GM19467 (cell line): ENCODE measurements around the gene ADH1A.
"Not testable (repeated sequence)": the region's sequence is repeated elsewhere in the genome, so short reads cannot be mapped to it uniquely, and the experiment has no call there.

Experiments
- ATAC-seq: cut with Tn5 transposase; IDR thresholded peaks from one replicate; pipeline ENCODE4 v1.9.1; 2021; ENCODE audit warnings: mild to moderate bottlenecking, moderate library complexity; ENCODE audit not compliant: unreplicated experiment

Gene ADH1A

DNA sequence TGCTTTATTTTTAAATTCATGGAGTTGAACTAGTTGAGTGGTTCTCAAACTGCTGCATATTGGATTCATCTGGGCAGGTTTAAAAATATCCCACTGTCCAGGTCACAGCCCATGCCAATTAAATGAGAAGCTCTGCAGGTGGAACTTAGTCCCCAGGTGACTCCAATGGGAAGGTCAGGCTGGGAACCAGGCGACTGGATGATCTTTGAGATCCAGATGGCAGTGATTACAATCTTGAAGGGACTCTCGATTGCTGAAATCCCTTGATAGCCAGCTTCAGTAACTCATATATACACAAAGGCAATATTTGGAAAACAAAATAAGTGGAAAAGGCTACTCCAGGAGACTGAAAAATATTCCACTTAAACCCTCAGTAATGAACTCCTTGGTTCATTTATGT lies 8.1 kb downstream of the ADH1A start:
- no peak for ATAC-seq

DNA sequence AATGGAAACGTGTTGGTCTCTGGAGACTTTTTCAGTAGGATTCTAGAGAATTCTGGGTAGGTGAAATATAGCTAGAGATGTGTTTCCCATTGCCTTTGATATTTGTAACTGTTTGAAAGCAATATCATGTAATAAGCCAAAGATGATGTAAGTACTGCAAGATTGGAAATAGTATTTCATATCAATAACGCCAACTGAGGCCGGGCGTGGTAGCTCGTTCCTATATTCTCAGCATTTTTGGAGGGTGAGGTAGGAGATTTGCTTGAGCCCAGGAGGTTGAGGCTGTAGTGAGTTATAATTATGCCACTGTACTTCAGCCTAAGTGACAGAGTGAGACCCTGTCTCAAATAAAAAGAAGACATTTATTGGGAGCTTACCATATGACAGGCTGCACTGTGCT lies 9.5 kb downstream of the ADH1A start:
- ATAC-seq, result no peak

DNA sequence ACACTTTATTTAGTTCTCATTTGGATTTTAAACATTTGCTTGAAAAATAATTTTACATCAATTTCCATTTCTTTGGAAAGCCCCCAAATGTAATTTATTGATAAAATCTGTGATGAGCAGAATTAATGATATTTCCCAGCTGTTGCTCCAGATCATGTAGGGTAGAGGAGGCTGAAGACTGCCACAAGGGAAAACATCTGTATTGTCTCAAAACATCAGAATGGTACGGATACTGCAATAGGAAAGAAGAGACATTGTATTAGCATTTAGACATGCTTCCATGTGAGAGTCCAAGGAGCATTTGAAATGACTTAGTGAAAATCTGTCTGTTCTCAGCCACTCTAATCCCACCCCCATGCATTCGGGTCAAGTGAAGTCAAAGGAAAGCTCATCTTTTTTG lies 14.4 kb downstream of the ADH1A start:
- ATAC-seq, result no peak

DNA sequence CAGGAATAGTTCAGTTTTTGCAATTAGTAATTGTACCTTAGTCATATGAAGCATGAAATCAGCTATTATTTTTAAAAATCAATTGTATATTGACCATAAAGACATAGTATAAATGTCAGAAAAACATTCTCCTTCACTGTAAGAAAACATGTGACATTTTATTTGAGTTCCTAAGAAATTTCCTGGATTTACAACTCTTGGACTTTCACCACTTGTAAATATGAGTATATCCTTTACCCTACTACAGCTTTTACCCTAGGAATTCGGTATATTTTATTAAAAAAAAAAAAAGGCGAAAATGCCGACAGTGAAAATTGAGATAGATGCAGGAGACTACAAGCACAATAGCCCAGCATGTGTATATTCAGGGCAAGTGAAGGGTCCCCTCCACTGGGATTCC lies 14.9 kb downstream of the ADH1A start:
- no peak for ATAC-seq

DNA sequence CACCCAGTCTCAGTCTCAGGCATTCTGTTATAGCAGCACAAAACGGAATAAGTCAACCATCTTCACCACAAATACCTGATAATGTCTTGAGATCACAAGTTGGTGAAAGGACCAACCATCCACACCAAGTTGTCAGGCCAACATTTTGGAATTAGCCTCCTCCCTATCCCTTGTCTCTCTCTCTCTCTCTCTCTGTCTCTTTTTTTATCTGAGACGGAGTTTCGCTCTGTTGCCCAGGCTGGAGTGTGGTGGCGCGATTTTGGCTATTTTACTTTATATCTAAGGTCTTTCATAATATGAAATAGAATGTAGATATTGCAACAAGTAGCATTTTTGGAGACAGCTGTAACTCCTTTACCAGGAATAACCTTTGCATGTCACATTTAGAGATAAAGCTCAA lies 15.7 kb downstream of the ADH1A start:
- ATAC-seq, result no peak

DNA sequence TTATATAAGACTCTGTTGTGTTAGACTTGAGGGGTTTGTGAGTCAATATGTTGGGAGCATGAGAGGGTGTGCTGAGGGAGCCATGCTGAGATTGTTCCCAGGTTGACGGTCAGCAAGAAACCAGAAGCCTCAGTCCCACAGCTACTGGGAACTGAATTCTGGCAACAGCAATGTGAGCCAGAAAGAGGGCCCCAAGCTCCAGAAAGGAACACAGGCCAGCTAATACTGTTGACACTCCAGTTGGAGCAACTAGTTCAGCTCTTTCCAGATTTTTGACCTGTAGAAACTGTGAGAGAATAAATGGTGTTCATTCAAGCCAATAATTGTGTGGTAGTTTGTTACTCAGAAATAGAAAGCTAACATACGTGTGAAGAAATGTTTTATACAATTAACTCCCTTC lies 17.1 kb downstream of the ADH1A start:
- ATAC-seq, result no peak

DNA sequence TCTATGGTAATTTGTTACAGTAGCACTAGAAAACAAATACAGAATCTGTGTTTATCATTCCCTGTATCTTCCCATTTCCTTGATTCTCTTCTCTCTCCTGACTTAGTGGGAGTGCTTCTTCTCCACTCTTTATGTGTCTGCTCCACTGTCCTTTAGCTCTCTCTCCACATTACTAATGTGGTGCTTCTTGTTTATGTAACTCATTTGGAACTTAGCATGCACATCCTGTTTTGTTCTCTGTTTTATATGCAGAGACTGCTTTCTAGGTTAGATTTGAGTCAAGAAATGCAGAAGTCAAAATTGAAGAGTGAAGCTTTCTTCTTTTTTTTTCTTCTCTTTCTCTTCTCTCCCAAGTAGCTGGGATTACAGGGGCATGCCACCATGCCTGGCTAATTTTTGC lies 25.9 kb downstream of the ADH1A start:
- no peak for ATAC-seq

DNA sequence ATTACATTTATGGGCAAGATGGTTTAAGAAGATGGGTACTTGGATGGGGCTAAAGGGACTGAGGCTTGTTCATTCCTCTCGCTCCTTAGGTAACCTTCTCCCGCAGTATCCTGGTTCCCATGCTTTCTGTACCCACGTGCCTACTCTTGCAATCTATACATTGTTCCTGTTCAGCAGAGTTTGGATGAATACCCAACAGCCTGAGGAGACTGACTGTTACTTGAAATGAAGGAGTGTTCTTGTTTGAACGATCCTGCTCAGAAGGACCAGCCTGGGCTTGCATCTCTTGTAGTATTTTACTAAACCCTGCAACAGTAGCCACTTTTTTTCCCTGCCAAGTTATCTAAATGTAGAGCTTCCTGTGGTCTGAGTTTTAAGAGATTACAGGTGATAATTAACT lies 38.0 kb downstream of the ADH1A start:
- ATAC-seq, result no peak

DNA sequence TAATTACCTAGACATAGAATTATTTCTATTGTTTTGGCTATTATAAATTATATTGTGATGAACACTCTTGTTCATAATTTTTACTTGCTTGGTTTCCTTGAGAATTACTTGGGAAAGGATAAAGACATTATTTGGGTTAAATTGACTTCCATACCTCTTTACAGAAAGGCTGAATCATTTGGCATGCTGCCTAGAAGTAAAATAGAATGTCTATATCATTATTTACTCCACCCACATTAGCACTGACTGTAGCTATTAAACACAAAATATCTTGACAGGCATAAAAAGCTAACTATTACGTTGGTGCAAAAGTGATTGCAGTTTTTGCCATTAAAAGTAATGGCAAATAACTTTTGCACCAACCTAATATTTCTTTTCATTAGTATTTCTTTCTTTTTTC lies 42.1 kb downstream of the ADH1A start:
- ATAC-seq, result no peak

DNA sequence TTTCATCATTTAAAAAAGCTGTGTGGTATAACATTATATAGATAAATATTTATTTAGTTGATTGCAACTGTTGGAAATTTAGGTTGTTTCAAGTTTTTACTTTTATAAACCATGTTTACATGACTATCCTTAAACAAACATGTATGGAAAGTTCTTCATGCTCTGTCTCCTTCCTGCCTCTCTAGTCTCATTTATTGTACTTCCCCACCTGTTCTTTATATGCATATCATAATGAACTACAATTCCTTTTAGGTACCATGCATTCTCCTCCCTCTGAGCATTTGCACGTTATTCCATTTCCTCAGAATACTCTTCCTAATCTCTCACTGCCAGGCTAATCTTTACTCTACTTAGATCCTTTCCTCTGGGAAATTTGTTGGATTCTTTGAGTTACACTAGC lies 54.8 kb downstream of the ADH1A start:
- ATAC-seq, result no peak

DNA sequence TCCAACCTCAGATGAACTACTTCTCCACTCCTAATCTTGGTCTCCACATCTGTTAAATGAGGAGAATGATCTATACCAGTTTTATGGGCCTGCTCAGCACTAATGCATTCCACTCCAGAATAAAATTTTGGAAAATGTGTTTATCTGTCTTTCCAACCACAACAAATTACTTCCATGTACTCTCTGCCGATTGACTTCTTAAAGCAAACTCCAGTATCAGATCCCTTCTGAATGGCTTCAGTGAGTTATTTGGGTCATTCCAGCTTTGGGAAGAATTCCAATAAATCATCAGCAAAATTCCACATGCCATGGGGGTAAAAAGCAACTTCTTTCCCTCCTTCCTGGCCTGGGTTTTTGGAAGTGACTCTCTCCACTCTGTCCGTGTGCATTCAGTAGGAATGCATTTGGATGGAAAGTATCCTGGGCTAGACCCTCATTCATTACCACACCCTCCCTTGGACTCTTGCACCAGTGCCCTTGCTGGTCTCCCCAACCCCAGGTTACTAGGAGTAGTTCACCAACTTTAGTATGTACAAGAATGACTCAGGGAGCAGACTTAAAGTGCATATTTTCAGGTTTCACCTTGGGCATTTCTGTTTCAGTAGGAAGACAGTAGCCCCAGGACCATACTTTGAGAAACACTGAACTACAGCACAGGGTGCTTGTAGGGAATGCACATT lies 56.3 kb downstream of the ADH1A start:
- no peak for ATAC-seq

DNA sequence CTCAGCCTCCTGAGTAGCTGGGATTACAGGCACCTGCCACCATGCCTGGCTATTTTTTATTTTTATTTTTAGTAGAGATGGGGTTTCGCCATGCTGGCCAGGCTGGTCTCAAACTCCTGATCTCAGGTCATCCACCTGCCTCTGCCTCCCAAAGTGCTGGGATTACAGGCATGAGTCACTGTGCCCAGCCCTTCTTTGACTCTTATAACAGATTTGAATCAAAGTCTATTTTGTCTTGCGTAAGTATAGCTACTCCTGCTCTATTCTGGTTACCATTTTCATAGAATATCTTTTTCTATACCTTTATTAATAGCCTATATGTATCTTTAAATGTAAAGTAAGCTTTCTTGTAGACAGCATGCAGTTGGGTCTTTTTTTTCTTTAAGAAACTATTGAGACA lies 57.4 kb downstream of the ADH1A start:
- not testable (repeated sequence) for ATAC-seq

DNA sequence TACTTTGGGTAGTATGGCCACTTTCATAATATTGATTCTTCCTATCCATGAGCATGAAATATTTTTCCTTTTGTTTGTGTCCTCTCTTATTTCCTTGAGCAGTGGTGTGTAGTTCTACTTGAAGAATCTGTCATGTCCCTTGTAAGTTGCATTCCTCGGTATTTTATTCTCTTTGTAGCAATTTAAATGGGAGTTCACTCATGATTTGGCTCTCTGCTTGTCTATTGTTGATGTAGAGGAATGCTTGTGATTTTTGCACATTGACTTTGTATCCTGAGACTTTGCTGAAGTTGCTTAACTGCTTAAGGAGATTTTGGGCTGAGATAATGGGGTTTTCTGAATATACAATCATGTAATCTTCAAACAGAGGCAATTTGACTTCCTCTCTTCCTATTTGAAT lies 62.1 kb downstream of the ADH1A start:
- not testable (repeated sequence) for ATAC-seq

DNA sequence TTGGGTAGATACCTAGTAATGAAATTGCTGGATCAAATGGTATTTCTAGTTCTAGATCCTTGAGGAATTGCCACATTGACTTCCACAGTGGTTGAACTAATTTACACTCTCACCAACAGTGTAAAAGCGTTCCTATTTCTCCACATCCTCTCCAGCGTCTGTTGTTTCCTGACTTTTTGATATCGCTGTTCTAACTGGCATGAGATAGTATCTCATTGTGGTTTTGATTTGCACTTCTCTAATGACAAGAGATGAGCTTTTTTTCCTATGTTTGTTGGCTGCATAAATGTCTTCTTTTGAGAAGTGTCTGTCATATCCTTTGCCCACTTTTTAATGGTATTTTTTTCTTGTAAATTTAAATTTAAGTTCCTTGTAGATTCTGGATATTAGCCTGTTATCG lies 63.1 kb downstream of the ADH1A start:
- not testable (repeated sequence) for ATAC-seq
